ENCODE measurements around the gene SH3BGR. TPM values are rescaled to one million over a fixed set of nuclear protein-coding genes. Genes with fewer than 3 reads are reported as not detected.

Gene SH3BGR
- total RNA-seq, 1 donor from 2014 or later, result 2.3 TPM

DNA sequence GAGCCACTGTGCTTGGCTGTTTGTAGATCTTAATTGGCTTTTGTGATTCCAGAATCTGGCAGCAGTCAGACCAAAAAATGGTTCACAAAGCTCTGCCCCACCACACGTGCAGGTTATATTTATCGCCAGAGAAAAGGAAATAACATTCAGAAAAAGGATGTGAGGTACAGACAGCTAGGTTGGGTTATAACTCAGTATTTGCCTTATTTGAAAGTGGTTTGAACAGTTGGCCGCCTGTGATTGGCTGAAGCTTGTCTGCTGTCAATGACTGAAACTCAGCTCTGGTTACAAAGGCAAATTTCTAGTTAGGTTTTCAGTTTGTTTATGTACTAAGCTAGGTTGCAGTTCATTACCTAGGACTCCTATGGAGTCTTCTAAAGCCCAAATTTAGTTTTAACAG, 9.6 kb downstream of the SH3BGR start:
- Mint-ChIP-seq H3K27me3 (ENCODE audit: low read depth) (no peaks in the 10 kb centered on the region), H3K27ac (ENCODE audit: unreplicated experiment) (no peak overlapping the region), H3K36me3 (ENCODE audit: low read depth) (no peaks in the 10 kb centered on the region), H3K9me3 (no peaks in the 10 kb centered on the region), H3K4me1 (no peaks in the 10 kb centered on the region), H3K4me3 (no peak overlapping the region)
- TF ChIP-seq, protein P1, sequence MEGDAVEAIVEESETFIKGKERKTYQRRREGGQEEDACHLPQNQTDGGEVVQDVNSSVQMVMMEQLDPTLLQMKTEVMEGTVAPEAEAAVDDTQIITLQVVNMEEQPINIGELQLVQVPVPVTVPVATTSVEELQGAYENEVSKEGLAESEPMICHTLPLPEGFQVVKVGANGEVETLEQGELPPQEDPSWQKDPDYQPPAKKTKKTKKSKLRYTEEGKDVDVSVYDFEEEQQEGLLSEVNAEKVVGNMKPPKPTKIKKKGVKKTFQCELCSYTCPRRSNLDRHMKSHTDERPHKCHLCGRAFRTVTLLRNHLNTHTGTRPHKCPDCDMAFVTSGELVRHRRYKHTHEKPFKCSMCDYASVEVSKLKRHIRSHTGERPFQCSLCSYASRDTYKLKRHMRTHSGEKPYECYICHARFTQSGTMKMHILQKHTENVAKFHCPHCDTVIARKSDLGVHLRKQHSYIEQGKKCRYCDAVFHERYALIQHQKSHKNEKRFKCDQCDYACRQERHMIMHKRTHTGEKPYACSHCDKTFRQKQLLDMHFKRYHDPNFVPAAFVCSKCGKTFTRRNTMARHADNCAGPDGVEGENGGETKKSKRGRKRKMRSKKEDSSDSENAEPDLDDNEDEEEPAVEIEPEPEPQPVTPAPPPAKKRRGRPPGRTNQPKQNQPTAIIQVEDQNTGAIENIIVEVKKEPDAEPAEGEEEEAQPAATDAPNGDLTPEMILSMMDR (conservative IDR thresholded peaks at IDR 0.05), result no peak
- DNase-seq (ENCODE audit: low read depth, low spot score), result no peak

DNA sequence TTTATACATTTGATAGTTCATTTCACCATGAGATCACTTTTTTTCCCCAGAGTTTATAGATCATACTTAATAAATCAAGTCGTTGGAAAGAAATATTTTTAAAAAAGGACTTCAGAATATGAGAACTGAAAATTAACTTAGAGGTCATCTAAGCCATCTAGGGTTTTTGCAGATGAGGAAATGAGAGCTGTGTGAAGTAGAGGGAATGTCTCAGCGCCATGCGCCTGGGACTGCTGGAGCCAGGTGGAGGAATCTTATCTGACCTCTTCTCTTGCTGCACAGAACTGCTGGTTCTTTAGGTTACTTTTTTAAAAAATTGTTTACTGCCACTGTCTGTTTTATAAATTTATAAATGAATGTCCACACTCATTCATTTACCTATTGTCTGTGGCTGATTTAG, 11.5 kb downstream of the SH3BGR start:
- Mint-ChIP-seq H3K4me1 (no peaks in the 10 kb centered on the region), H3K27ac (ENCODE audit: unreplicated experiment) (no peak overlapping the region), H3K4me3 (no peak overlapping the region), H3K27me3 (ENCODE audit: low read depth) (no peaks in the 10 kb centered on the region), H3K9me3 (no peaks in the 10 kb centered on the region), H3K36me3 (ENCODE audit: low read depth) (no peaks in the 10 kb centered on the region)
- DNase-seq (ENCODE audit: low read depth, low spot score), result no peak
- TF ChIP-seq, protein P1 (conservative IDR thresholded peaks at IDR 0.05), result no peak

DNA sequence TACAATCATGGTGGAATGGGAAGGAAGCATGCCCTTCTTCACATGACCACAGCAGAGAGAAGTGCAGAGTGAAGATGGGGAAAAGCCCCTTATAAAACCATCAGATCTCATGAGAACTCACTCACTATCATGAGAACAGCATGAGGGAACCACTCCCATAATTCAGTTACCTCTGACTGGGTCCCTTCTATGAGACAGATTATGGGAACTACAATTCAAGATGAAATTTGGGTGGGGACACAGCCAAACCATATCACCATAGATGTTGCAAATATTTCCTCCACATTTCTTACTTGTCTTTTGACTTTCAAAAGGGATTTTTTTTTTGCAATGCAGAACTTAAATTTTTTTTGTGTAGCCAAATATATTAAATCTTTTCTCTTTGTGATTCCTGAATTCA, 14.8 kb downstream of the SH3BGR start:
- Mint-ChIP-seq H3K27ac (ENCODE audit: unreplicated experiment) (no peak overlapping the region), H3K9me3 (no peaks in the 10 kb centered on the region), H3K4me3 (no peak overlapping the region), H3K36me3 (ENCODE audit: low read depth) (no peaks in the 10 kb centered on the region), H3K27me3 (ENCODE audit: low read depth) (no peaks in the 10 kb centered on the region), H3K4me1 (no peaks in the 10 kb centered on the region)
- no peak for DNase-seq (ENCODE audit: low read depth, low spot score)
- TF ChIP-seq, protein P1 (conservative IDR thresholded peaks at IDR 0.05), result no peak

DNA sequence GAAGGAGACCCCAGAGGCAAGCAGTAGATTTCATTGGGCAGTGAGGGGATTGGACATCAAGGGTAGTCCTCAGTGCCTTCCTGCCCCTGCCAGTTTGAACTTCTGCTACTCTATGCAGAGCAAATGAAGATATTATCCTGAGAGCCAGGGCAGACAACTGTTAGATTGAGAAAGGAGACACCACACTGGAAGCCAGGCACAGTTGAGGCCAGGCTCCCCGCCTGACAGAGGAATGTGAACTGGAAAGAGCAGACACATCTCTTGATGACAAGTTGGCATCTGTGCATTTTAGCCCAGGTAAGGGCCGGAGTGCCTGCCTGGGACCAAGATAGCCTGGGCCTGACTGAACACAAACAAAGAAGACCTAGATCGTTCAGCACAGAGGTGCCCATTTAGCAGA, 16.0 kb downstream of the SH3BGR start:
- H3K36me3 Mint-ChIP-seq (ENCODE audit: low read depth), result no peaks in the 10 kb centered on the region
- TF ChIP-seq, protein P1 (conservative IDR thresholded peaks at IDR 0.05), result no peak
- H3K4me3 Mint-ChIP-seq, result no peak overlapping the region
- H3K9me3 Mint-ChIP-seq, result no peaks in the 10 kb centered on the region
- DNase-seq (ENCODE audit: low read depth, low spot score), result no peak
- no peaks in the 10 kb centered on the region for H3K4me1 Mint-ChIP-seq
- no peak overlapping the region for H3K27ac Mint-ChIP-seq (ENCODE audit: unreplicated experiment)
- H3K27me3 Mint-ChIP-seq (ENCODE audit: low read depth), result no peaks in the 10 kb centered on the region

DNA sequence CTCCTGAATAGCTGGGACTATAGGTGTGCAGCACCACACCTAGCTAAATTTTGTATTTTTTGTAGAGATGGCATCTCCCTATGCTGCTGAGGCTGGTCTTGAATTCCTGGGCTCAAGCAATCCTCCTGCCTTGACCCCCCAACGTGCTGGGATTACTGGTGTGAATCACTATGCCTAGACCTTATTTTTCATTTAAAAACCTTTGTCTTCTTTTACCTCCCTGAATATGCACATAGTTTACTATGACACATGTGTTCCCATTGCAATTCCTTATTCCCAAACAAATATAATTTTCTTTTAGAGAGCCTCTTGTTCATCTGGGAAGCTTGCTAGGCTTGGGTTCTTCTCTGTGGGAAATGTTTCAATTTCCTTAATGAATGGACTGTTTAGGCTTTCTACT, 16.8 kb downstream of the SH3BGR start:
- Mint-ChIP-seq H3K9me3 (no peaks in the 10 kb centered on the region), H3K27ac (ENCODE audit: unreplicated experiment) (peak overlapping the region; percentile 78), H3K36me3 (ENCODE audit: low read depth) (no peaks in the 10 kb centered on the region), H3K27me3 (ENCODE audit: low read depth) (no peaks in the 10 kb centered on the region), H3K4me3 (no peak overlapping the region), H3K4me1 (no peaks in the 10 kb centered on the region)
- DNase-seq (ENCODE audit: low read depth, low spot score), result no peak
- TF ChIP-seq, protein P1 (conservative IDR thresholded peaks at IDR 0.05), result no peak

DNA sequence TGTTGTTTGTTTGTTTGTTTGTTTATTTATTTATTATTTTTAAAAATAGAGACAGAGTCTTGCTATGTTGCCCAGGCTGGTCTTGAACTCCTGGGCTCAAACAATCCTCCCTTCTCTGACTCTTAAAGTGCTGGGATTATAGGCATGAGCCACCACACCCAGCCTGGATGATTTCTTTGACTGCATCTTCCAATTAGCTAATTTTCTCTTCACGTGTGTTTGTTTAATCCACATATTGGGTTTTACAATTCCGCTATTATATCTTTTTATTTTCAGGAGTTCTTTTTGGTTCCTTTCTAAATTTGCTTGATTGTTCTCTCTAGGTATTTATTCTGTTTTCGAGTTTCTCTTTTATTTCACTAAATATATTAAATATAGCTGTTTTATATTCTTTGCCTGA, 19.8 kb downstream of the SH3BGR start:
- H3K9me3 Mint-ChIP-seq, result no peaks in the 10 kb centered on the region
- DNase-seq (ENCODE audit: low read depth, low spot score), result no peak
- H3K4me3 Mint-ChIP-seq, result no peak overlapping the region
- no peaks in the 10 kb centered on the region for H3K36me3 Mint-ChIP-seq (ENCODE audit: low read depth)
- H3K4me1 Mint-ChIP-seq, result no peaks in the 10 kb centered on the region
- no peak overlapping the region for H3K27ac Mint-ChIP-seq (ENCODE audit: unreplicated experiment)
- TF ChIP-seq, protein P1 (conservative IDR thresholded peaks at IDR 0.05), result no peak
- H3K27me3 Mint-ChIP-seq (ENCODE audit: low read depth), result no peaks in the 10 kb centered on the region
